HCT116 (cell line): Measurements from ENCODE around the gene RBFOX2.

Source experiments
- ATF3 ChIP-seq: IDR thresholded peaks from 2 replicates; pipeline ENCODE4 v1.6.1; 2012
- CEBPB ChIP-seq: IDR thresholded peaks from 2 replicates; pipeline ENCODE4 v1.6.1; 2012; ENCODE audit warnings: low read depth
- EZH2 ChIP-seq: fragments of 200-600 bp; sonication (generic); IDR thresholded peaks from 2 replicates; pipeline ENCODE4 v1.6.1; 2017; ENCODE audit warnings: antibody characterized with exemption, mixed run types
- EZH2phosphoT487 ChIP-seq: fragments of 200-600 bp; IDR thresholded peaks from 2 replicates; pipeline ENCODE4 v1.6.1; 2018; ENCODE audit warnings: antibody characterized with exemption, borderline replicate concordance
- POLR2A ChIP-seq: IDR thresholded peaks from 2 replicates; pipeline ENCODE4 v1.7.0; 2011; ENCODE audit warnings: borderline replicate concordance; ENCODE audit not compliant: insufficient read depth, insufficient read length; ENCODE audit errors: extremely low read depth
- POLR2AphosphoS5 ChIP-seq: IDR thresholded peaks from 2 replicates; pipeline ENCODE4 v1.6.1; 2011; ENCODE audit warnings: mild to moderate bottlenecking, low read depth, low read length, moderate library complexity
- TF ChIP-seq, protein P1 (sequence below), 3 experiments: fragments of 200-600 bp in 1 of 3; sonication (generic) in 1 of 3; IDR thresholded peaks in 2 of 3; conservative IDR thresholded peaks in 1 of 3; 2 replicates each; pipeline ENCODE4 v1.5.1; 2012 to 2017; ENCODE audit warnings: low read depth in 2 of 3, low read length in 2 of 3, antibody characterized with exemption in 1 of 3, borderline replicate concordance in 1 of 3, control low read depth in 1 of 3, mild to moderate bottlenecking in 1 of 3, mixed read lengths in 1 of 3, mixed run types in 1 of 3, moderate library complexity in 1 of 3; ENCODE audit not compliant: insufficient read depth in 1 of 3

- TF ChIP-seq POLR2A (no peak), EZH2 (no peak), ATF3 (no peak), EZH2phosphoT487 (no peak), CEBPB (no peak), POLR2AphosphoS5 (no peak)
- TF ChIP-seq, protein P1, sequence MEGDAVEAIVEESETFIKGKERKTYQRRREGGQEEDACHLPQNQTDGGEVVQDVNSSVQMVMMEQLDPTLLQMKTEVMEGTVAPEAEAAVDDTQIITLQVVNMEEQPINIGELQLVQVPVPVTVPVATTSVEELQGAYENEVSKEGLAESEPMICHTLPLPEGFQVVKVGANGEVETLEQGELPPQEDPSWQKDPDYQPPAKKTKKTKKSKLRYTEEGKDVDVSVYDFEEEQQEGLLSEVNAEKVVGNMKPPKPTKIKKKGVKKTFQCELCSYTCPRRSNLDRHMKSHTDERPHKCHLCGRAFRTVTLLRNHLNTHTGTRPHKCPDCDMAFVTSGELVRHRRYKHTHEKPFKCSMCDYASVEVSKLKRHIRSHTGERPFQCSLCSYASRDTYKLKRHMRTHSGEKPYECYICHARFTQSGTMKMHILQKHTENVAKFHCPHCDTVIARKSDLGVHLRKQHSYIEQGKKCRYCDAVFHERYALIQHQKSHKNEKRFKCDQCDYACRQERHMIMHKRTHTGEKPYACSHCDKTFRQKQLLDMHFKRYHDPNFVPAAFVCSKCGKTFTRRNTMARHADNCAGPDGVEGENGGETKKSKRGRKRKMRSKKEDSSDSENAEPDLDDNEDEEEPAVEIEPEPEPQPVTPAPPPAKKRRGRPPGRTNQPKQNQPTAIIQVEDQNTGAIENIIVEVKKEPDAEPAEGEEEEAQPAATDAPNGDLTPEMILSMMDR (IDR thresholded peaks at IDR 0.05 in 2 of 3, conservative IDR thresholded peaks at IDR 0.05 in 1 of 3; ENCODE audit: borderline replicate concordance in 1 of 3, insufficient read depth in 1 of 3, low read depth in 2 of 3, low read length in 2 of 3), result no peak
Observed at GRCh38 chr22:35899736-35900135, 128.9 kb downstream of the RBFOX2 start.
